Lower leg skin (tissue), 4 donors: ENCODE results near the gene NCDN. TPM values are rescaled to one million over a fixed set of nuclear protein-coding genes. Genes with fewer than 3 reads are reported as not detected.

Experiments used
- DNase-seq, 2 donors: peaks; one replicate each; pipeline ENCODE4 v3.0.0-alpha.2; 2019; ENCODE audit warnings: low spot score in 2 of 2
- H3K4me3 ChIP-seq: fragments of 200-600 bp; sonication (generic); 2 replicates; pipeline ENCODE4 v1.5.1; 2017; ENCODE audit warnings: mild to moderate bottlenecking, low read depth; ENCODE audit not compliant: poor library complexity, severe bottlenecking
- POLR2A ChIP-seq, 2 donors: fragments of 450-650 bp; IDR thresholded peaks; one replicate each; pipeline ENCODE4 v1.6.1; 2016 to 2017; ENCODE audit warnings: antibody characterized with exemption in 2 of 2, mild to moderate bottlenecking in 1 of 2, moderate library complexity in 1 of 2
- WGBS, 2 donors: methylation state at CpG; one replicate each; pipeline ENCODE4 v1.1.5; 2018; 5-methylcytosine and 5-hydroxymethylcytosine counted together
- intact Hi-C: fragments of 100-400 bp; cut with DNase I; formaldehyde crosslinking; loops from one replicate; pipeline ENCODE4 v1.15.0; 2023; ENCODE audit warnings: low total_unique reads
- total RNA-seq, 4 donors: library from RNA; depleted of rRNA; stranded (reverse); fragments of >200 nt; gene quantifications; one replicate each; pipeline ENCODE4 v1.1.0, GENCODE V29; 2016
- TF ChIP-seq, protein P1 (sequence below), 3 donors: fragments of 450-650 bp; IDR thresholded peaks; one replicate each; pipeline ENCODE4 v1.5.1; 2016; ENCODE audit warnings: antibody characterized with exemption in 3 of 3, mild to moderate bottlenecking in 3 of 3, moderate library complexity in 2 of 3

Gene NCDN
- total RNA-seq, 4 donors from 2014 or later, result 13.7 to 18.4 (median 16.1) TPM

DNA sequence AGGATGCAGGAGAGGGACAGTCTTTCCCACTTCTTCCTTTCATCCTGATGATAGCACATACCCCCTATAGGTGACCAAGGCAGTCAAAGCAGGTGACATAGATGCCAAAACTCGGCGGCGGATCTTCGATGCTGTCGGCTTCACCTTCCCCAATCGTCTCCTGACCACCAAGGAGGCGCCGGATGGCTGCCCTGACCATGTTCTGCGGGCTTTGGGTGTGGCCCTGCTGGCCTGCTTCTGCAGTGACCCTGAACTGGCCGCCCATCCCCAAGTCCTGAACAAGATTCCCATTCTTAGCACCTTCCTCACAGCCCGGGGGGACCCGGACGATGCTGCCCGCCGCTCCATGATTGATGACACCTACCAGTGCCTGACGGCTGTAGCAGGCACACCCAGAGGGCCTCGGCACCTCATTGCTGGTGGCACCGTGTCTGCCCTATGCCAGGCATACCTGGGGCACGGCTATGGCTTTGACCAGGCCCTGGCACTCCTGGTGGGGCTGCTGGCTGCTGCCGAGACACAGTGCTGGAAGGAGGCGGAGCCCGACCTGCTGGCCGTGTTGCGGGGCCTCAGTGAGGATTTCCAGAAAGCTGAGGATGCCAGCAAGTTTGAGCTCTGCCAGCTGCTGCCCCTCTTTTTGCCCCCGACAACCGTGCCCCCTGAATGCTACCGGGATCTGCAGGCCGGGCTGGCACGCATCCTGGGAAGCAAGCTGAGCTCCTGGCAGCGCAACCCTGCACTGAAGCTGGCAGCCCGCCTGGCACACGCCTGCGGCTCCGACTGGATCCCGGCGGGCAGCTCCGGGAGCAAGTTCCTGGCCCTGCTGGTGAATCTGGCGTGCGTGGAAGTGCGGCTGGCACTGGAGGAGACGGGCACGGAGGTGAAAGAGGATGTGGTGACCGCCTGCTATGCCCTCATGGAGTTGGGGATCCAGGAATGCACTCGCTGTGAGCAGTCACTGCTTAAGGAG is 2.9 kb downstream of the NCDN start:
- peak in 1 of 2 donors; percentile 89 for DNase-seq
- no peak overlapping the region for H3K4me3 ChIP-seq
- intact Hi-C loops, result loop anchor here (5.0 kb wide), 1 partner anchor 212 kb away; no protein-coding TSS in a partner anchor
- 52 to 55% methylated on average over 35 to 44 of the region's 44 CpGs for WGBS, 2 donors
- TF ChIP-seq, protein P1, sequence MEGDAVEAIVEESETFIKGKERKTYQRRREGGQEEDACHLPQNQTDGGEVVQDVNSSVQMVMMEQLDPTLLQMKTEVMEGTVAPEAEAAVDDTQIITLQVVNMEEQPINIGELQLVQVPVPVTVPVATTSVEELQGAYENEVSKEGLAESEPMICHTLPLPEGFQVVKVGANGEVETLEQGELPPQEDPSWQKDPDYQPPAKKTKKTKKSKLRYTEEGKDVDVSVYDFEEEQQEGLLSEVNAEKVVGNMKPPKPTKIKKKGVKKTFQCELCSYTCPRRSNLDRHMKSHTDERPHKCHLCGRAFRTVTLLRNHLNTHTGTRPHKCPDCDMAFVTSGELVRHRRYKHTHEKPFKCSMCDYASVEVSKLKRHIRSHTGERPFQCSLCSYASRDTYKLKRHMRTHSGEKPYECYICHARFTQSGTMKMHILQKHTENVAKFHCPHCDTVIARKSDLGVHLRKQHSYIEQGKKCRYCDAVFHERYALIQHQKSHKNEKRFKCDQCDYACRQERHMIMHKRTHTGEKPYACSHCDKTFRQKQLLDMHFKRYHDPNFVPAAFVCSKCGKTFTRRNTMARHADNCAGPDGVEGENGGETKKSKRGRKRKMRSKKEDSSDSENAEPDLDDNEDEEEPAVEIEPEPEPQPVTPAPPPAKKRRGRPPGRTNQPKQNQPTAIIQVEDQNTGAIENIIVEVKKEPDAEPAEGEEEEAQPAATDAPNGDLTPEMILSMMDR (IDR thresholded peaks at IDR 0.05), result no peak
- no peak for TF ChIP-seq POLR2A (IDR thresholded peaks at IDR 0.05)

DNA sequence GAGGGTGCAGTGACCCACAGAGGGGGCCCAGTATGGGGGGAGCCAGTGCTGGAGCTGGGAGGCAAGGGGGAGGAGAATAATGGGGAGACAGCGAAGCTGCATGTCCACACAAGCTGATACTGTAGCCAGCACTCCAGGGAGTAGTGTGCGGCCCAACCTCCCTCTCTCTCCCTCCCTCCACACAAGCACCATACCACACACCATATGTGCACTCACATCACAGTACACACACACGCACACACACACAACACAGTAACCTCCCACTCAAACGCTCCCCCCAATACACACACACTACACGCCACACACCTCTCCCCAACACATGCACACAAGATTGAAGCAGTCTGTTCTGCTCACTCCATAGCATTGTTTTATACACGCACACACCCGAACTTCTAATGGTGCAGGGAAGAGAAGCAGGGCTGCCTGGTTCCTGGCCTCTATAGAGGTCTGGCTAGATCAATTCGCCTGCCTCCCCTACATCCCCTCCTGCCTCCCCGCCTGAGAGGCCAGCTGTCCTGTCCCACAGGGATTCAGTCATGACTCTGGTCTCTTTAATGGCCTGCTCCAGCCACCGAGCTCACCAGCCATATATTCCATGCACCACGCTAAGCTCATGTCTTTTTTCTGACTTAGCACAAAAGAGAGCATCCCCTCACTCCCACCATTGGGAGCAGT is 3.8 kb downstream of the NCDN start:
- intact Hi-C loops, result loop anchor here (5.0 kb wide), 1 partner anchor 211 kb away; no protein-coding TSS in a partner anchor
- DNase-seq, result no peak
- WGBS, 2 donors, result 68% methylated on average over 11 of the region's 11 CpGs
- no peak overlapping the region for H3K4me3 ChIP-seq
- TF ChIP-seq POLR2A (IDR thresholded peaks at IDR 0.05), result no peak
- TF ChIP-seq, protein P1 (IDR thresholded peaks at IDR 0.05), result no peak

DNA sequence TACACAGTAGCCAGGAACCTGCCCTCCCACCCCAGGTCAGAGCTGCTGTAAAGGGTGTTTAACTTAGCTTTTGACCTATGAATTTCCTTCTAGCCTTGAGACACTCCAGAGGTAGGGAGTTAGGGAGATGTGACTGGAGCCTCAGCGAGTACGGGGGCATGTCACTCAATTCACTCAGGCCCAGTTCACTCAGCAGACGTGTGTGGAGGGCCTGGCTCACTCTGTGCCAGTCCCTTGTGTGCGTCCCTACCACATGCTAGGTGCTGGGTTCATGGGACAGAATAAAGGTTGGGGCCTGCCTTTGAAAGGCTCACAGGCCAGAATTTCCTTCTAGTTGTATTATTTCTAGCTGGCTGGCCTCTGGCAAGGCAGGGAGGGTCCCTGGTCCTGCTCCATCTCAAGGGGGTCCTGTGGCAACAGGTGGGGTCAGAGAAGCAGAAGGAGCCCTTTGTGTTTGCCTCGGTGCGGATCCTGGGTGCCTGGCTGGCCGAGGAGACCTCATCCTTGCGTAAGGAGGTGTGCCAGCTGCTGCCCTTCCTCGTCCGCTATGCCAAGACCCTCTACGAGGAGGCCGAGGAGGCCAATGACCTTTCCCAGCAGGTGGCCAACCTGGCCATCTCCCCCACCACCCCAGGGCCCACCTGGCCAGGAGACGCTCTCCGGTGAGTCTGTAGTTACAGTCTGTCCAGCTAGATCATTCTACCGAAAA is 4.5 kb downstream of the NCDN start:
- TF ChIP-seq, protein P1 (IDR thresholded peaks at IDR 0.05), result no peak
- TF ChIP-seq POLR2A (IDR thresholded peaks at IDR 0.05), result no peak
- no peak overlapping the region for H3K4me3 ChIP-seq
- DNase-seq, result no peak
- 88 to 95% methylated on average over 15 of the region's 15 CpGs for WGBS, 2 donors
- intact Hi-C loops, result loop anchor here (2.0 to 5.0 kb wide), 2 partner anchors 113 to 210 kb away; no protein-coding TSS in a partner anchor

DNA sequence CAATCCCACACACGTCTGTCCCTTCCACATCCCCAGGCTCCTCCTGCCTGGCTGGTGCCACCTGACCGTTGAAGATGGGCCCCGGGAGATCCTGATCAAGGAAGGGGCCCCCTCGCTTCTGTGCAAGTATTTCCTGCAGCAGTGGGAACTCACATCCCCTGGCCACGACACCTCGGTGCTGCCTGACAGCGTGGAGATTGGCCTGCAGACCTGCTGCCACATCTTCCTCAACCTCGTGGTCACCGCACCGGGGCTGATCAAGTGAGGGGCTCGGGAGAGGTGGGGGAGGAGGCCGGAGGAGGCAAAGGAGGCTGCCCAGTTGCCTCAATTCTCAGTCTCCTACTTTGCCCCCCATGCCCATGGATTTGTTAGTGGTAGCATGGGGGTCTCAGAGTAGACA is 5.6 kb downstream of the NCDN start:
- WGBS, 2 donors, result 73 to 80% methylated on average over 12 of the region's 12 CpGs
- TF ChIP-seq, protein P1 (IDR thresholded peaks at IDR 0.05), result no peak
- no peak for TF ChIP-seq POLR2A (IDR thresholded peaks at IDR 0.05)
- DNase-seq, result peak in 1 of 2 donors; percentile 69
- H3K4me3 ChIP-seq, result no peak overlapping the region
- intact Hi-C loops, result loop anchor here (2.0 to 5.0 kb wide), 2 partner anchors 114 to 209 kb away; no protein-coding TSS in a partner anchor
